Tibial nerve (tissue), 4 donors: Measurements from ENCODE around the gene SMAP1. TPM values are rescaled to one million over a fixed set of nuclear protein-coding genes. Genes with fewer than 3 reads are reported as not detected.

Experiments used
- DNase-seq, 2 donors: peaks; one replicate each; pipeline ENCODE4 v3.0.0-alpha.2; 2019; ENCODE audit warnings: low spot score in 2 of 2
- H3K27ac ChIP-seq, 4 donors: fragments of 200-600 bp; sonication (generic) in 3 of 4; one replicate each; pipeline ENCODE4 v1.5.1; 2017 to 2019; ENCODE audit warnings: mild to moderate bottlenecking in 1 of 4
- H3K27me3 ChIP-seq, 2 donors: fragments of 200-600 bp; sonication (generic) in 1 of 2; one replicate each; pipeline versions ENCODE4 v1.5.1 to v1.6.0; 2017 to 2019
- H3K36me3 ChIP-seq, 3 donors: fragments of 200-600 bp; sonication (generic); one replicate each; pipeline ENCODE4 v1.5.1; 2018 to 2019
- H3K4me1 ChIP-seq, 4 donors: fragments of 200-600 bp; sonication (generic) in 3 of 4; one replicate each; pipeline ENCODE4 v1.5.1; 2017 to 2019
- H3K4me3 ChIP-seq, 4 donors: fragments of 200-600 bp; sonication (generic) in 3 of 4; one replicate each; pipeline ENCODE4 v1.5.1; 2017 to 2019; ENCODE audit warnings: mild to moderate bottlenecking in 1 of 4, moderate library complexity in 1 of 4
- H3K9me3 ChIP-seq, 4 donors: fragments of 200-600 bp; sonication (generic) in 3 of 4; one replicate each; pipeline ENCODE4 v1.5.1; 2017 to 2019
- EP300 ChIP-seq, 2 donors: sonication (generic); formaldehyde crosslinking; IDR thresholded peaks; one replicate each; pipeline ENCODE4 v1.6.1; 2017; ENCODE audit warnings: antibody characterized with exemption in 2 of 2, mild to moderate bottlenecking in 1 of 2
- POLR2A ChIP-seq, 2 donors: fragments of 450-650 bp; IDR thresholded peaks; one replicate each; pipeline ENCODE4 v1.6.1; 2017; ENCODE audit warnings: antibody characterized with exemption in 2 of 2, mild to moderate bottlenecking in 2 of 2, moderate library complexity in 2 of 2
- WGBS, 2 donors: methylation state at CpG; one replicate each; pipeline ENCODE4 v1.1.5; 2018; 5-methylcytosine and 5-hydroxymethylcytosine counted together
- total RNA-seq, 4 donors: library from RNA; depleted of rRNA; stranded (reverse); fragments of >200 nt; gene quantifications; one replicate each; pipeline ENCODE4 v1.1.0, GENCODE V29; 2016
- TF ChIP-seq, protein P1 (sequence below), 5 experiments: fragments of 200-600 bp in 3 of 5; fragments of 450-650 bp in 2 of 5; sonication (generic) in 3 of 5; IDR thresholded peaks; one replicate each; pipeline ENCODE4 v1.5.1; 2016 to 2019; ENCODE audit warnings: antibody characterized with exemption in 5 of 5, mild to moderate bottlenecking in 3 of 5, moderate library complexity in 2 of 5

SMAP1 gene
- total RNA-seq: 10 to 100 TPM; 18.0 to 21.6 (median 20.2) TPM

DNA sequence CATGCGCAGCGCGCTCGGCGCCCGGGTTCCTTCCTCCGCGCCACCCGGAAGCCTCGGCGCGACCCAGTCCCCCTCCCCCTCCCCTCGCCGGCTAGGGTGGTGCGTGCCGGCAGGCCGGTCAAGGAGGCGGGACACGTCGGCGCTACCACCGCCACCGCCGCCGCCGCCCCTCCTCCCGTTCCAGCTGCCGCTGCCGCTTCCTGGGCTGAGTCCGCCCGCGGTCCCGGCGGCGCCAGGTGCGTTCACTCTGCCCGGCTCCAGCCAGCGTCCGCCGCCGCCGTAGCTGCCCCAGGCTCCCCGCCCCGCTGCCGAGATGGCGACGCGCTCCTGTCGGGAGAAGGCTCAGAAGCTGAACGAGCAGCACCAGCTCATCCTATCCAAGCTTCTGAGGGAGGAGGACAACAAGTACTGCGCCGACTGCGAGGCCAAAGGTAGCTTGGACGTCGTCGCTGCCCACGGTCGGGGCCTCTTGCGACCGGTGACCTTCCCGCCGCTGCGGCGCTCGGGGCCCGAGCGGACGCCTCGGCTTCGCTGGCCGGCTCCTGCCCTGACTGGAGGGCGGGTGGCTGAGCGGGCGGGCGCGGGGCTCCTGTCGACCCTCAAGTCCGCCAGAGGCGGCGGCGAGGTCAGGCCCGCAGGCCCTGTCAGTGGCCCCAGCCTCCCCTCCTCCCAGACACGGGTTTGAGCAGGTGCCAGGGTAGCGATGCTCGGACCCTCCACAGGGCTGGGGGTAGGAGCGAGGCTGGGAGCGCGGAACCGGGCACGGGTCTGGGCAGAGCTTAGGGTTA, at the start of gene SMAP1:
Gene SMAP1, plus strand, starts transcription at position 173 of the 788 bp plus-strand sequence. Its CDS starts 141 bp downstream, at position 314.
- H3K9me3 ChIP-seq: no peaks in the 10 kb centered on the region
- peaks cover 0 to 41% (median 10%) of the 10 kb centered on the region in 4 donors for H3K4me1 ChIP-seq
- H3K36me3 ChIP-seq: no peaks in the 10 kb centered on the region
- H3K27ac ChIP-seq: peak within 1 kb of the TSS; percentile 58 to 94 (median 88)
- peak within 1 kb of the TSS; percentile 70 to 98 (median 94) for H3K4me3 ChIP-seq
- no peaks in the 10 kb centered on the region for H3K27me3 ChIP-seq
- TF ChIP-seq POLR2A (IDR thresholded peaks at IDR 0.05): peak; percentile 20 to 66
- TF ChIP-seq, protein P1, sequence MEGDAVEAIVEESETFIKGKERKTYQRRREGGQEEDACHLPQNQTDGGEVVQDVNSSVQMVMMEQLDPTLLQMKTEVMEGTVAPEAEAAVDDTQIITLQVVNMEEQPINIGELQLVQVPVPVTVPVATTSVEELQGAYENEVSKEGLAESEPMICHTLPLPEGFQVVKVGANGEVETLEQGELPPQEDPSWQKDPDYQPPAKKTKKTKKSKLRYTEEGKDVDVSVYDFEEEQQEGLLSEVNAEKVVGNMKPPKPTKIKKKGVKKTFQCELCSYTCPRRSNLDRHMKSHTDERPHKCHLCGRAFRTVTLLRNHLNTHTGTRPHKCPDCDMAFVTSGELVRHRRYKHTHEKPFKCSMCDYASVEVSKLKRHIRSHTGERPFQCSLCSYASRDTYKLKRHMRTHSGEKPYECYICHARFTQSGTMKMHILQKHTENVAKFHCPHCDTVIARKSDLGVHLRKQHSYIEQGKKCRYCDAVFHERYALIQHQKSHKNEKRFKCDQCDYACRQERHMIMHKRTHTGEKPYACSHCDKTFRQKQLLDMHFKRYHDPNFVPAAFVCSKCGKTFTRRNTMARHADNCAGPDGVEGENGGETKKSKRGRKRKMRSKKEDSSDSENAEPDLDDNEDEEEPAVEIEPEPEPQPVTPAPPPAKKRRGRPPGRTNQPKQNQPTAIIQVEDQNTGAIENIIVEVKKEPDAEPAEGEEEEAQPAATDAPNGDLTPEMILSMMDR (IDR thresholded peaks at IDR 0.05): no peak
- TF ChIP-seq EP300 (IDR thresholded peaks at IDR 0.05): peak in 1 of 2 donors; percentile 69
- 0 to 2% methylated on average over 26 to 32 of the region's 90 CpGs for WGBS, 2 donors
- DNase-seq: peak; percentile 75 to 83

DNA sequence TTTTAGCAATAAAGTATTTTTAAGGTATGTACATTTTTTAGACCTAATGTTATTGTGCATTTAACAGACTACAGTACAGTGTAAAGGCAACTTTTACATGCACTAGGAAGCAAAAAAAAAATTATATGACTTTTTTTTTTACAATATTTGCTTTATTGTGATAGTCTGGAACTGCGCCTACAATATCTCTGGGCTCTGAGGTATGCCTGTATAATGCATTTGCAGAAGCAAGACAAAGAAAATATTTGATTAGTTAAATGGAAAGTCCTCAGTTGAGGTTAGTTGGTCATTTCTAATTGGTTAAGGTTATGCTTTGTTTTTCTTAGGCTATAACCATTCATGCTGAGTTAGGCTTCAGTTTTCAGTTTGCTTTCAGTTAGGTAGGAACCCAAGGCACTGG, 46.9 kb upstream of the SMAP1 start:
- no peaks in the 10 kb centered on the region for H3K36me3 ChIP-seq
- no peaks in the 10 kb centered on the region for H3K9me3 ChIP-seq
- no peaks in the 10 kb centered on the region for H3K27me3 ChIP-seq
- TF ChIP-seq POLR2A (IDR thresholded peaks at IDR 0.05): no peak
- no peak for TF ChIP-seq EP300 (IDR thresholded peaks at IDR 0.05)
- TF ChIP-seq, protein P1 (IDR thresholded peaks at IDR 0.05): no peak
- H3K27ac ChIP-seq: no peak overlapping the region
- H3K4me1 ChIP-seq: no peaks in the 10 kb centered on the region
- 93 to 97% methylated on average over 1 of the region's 1 CpG for WGBS, 2 donors
- no peak for DNase-seq
- H3K4me3 ChIP-seq: no peak overlapping the region

DNA sequence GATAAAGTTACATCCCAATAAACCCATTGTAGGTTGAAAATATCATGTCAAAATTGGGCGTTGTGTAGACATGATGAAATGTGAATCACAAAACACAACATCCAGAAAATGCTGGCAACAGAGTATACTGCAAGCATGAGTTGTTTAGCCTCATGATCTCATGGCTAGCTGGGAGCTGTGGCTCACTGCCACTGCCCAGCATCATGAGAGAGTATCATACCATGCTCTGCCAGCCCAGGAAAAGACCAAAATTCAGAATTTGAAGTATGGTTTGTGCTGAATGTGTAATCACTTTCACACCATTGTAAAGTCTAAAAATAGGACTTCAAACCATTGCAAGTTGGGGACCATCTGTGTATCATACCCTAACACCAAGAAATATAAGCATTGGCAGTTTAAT, 45.2 kb upstream of the SMAP1 start:
- TF ChIP-seq, protein P1 (IDR thresholded peaks at IDR 0.05): no peak
- TF ChIP-seq EP300 (IDR thresholded peaks at IDR 0.05) (no peak), POLR2A (IDR thresholded peaks at IDR 0.05) (no peak)
- WGBS, 2 donors: 74 to 76% methylated on average over 1 of the region's 1 CpG
- Histone ChIP-seq H3K4me1 (no peaks in the 10 kb centered on the region), H3K4me3 (no peak overlapping the region), H3K27me3 (no peaks in the 10 kb centered on the region), H3K27ac (no peak overlapping the region), H3K36me3 (no peaks in the 10 kb centered on the region), H3K9me3 (no peaks in the 10 kb centered on the region)
- DNase-seq: no peak

DNA sequence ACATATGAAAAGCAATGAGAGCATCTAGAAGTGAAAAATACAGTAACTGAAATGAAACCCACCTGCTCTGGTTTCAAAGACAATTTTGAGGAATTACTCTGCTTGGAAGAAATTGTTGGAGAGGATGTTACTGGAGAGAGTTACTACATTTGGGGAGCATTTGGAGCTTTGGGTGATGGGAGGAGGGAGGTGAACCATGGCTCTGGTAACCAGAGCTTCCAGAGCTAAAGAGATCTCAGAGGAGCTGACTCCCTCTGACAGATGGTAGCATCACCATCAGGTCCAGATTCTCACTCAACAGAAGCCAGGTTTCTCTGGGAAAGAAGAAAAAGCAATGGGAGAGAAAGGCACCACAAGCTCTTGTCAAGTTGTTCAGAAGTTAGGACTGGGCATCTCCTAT, 42.2 kb upstream of the SMAP1 start:
- no peak overlapping the region for H3K4me3 ChIP-seq
- H3K4me1 ChIP-seq: no peaks in the 10 kb centered on the region
- peaks cover 0 to 4% (median 0%) of the 10 kb centered on the region in 4 donors for H3K9me3 ChIP-seq
- no peak overlapping the region for H3K27ac ChIP-seq
- no peak for DNase-seq
- H3K27me3 ChIP-seq: no peaks in the 10 kb centered on the region
- H3K36me3 ChIP-seq: no peaks in the 10 kb centered on the region
- TF ChIP-seq POLR2A (IDR thresholded peaks at IDR 0.05) (no peak), EP300 (IDR thresholded peaks at IDR 0.05) (no peak)
- TF ChIP-seq, protein P1 (IDR thresholded peaks at IDR 0.05): no peak

DNA sequence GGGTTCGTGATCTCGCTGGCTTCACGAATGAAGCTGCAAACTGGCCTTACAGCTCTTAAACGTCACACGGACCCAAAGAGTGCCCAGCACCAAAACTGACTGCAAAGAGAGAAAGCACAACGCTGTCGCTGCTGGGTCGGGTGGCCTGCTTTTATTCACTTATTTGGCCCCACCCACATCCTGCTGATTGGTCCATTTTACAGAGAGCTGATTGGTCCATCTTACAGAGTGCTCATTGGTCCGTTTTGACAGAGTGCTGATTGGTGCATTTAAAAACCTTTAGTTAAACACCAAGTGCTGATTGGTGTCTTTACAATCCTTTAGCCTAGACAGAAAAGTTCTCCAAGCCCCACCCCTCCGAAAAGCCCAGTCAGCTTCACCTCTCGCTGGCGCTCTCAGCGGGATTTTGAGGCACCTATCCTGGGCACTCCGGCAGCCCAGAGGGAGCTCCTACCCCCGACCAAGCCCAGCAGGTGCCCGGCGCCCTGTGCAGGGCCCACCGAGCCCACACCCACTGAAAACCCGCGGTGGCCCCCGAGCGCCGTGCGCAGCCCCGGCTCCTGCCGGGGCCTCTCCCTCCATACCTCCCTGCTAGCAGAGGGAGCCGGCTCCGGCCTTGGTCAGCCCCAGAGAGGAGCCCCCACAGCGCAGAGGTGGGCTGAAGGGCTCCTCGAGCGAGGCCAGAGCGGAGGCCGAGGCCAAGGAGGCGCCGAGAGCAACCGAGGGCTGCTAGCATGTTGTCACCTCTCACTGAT, 40.0 kb upstream of the SMAP1 start:
- DNase-seq: no peak
- Histone ChIP-seq H3K9me3 (peaks cover 0 to 4% (median 0%) of the 10 kb centered on the region in 4 donors), H3K36me3 (no peaks in the 10 kb centered on the region), H3K4me3 (no peak overlapping the region), H3K27ac (no peak overlapping the region), H3K27me3 (no peaks in the 10 kb centered on the region), H3K4me1 (no peaks in the 10 kb centered on the region)
- 95% methylated on average over 35 of the region's 36 CpGs for WGBS, 2 donors
- TF ChIP-seq, protein P1 (IDR thresholded peaks at IDR 0.05): no peak
- TF ChIP-seq POLR2A (IDR thresholded peaks at IDR 0.05): no peak
- TF ChIP-seq EP300 (IDR thresholded peaks at IDR 0.05): no peak
